ENCODE data around the gene CACNA2D3. TPM values are rescaled to one million over a fixed set of nuclear protein-coding genes. Genes with fewer than 3 reads are reported as not detected.

The CACNA2D3 gene
- total RNA-seq, 1 donor from 2014 or later = 0.70 TPM

DNA sequence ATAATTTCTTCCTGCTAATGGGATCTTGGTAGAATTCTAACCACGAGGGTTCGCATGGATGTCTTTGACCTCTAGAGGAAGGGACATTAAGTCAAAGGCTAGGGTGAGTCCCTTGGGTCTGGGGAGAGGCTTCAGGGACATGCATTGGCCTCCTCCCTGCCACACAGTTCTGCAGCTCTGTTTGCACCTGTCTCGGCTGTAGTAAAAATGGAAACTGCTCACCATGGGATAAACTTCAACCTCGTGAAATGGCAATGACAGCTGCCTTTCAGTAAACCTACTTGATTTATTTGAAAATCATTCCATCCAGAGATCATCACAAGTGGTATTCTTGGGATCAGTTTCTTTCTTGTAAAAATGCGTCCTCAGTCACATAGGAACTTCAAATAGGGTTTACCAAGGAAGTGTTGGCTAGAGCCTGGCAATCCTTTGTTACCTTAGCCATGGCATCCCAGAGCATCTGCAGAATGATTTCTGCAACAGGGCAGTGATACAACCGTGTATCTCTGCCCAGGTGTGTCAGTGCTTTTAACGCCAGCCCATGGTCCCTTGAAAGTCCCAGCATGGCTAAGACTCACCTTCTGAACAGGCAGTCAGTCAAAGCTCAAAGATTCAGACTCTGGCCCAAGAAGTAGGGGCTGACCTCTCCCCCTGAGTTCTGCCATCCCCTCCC lies 819.5 kb downstream of the CACNA2D3 start:
- no peaks in the 10 kb centered on the region for H3K9me3 Mint-ChIP-seq (ENCODE audit: unreplicated experiment)
- no peak for FAIRE-seq

DNA sequence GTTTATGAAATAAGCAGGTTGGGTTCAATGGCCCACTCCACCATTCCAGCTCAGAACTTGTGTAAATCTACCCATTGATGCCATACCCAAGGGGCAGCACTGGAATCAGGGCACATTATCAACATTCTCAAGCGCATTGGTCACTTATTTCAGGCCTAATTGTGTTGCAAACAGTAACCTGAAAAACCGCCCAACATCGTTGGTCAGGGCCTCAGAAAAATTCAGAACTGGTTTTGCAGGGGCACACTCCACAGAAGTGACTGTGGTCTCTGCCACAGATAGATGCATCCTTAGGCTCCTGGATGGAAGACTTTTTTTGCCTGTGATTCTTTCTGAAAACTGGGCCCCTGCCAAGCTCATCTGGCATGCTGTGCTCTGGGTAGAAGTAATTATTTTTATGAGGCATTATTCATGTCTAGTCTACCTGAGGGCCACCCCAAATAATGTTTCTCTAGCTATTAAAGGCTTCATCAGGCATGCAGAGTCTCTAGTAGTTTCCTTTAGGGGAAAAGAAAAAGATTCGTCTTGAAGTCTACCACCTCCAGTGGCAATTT lies 827.2 kb downstream of the CACNA2D3 start:
- Histone ChIP-seq H2AFZ (ENCODE audit: low read depth, low read length) (no peak overlapping the region), H4K20me1 (ENCODE audit: insufficient read depth, low read length) (no peaks in the 10 kb centered on the region), H3K27me3 (ENCODE audit: insufficient read depth, low read length) (no peaks in the 10 kb centered on the region), H3K79me2 (ENCODE audit: insufficient read depth, low read length) (no peaks in the 10 kb centered on the region), H3K27ac (ENCODE audit: low read depth, low read length) (no peak overlapping the region), H3K36me3 (ENCODE audit: insufficient read depth, low read length) (no peaks in the 10 kb centered on the region), H3K9me3 (ENCODE audit: insufficient read depth, low read depth, low read length) (no peaks in the 10 kb centered on the region), H3K9ac (ENCODE audit: low read length) (no peak overlapping the region), H3K4me2 (ENCODE audit: low read length) (no peak overlapping the region), H3K4me1 (ENCODE audit: insufficient read depth, low read length) (peaks cover 30% of the 10 kb centered on the region), H3K4me3 (ENCODE audit: insufficient read depth, low read depth, low read length) (no peak overlapping the region)
- H3K9me3 Mint-ChIP-seq (ENCODE audit: unreplicated experiment) = peaks cover 2% of the 10 kb centered on the region
- FAIRE-seq (no peak), DNase-seq (ENCODE audit: low read depth) (no peak)
- peaks cover 24% of the 10 kb centered on the region for H3K4me1 Mint-ChIP-seq (ENCODE audit: low read depth, unreplicated experiment)
- no peaks in the 10 kb centered on the region for H3K36me3 Mint-ChIP-seq (ENCODE audit: low read depth, unreplicated experiment)
- TF ChIP-seq, protein P1, sequence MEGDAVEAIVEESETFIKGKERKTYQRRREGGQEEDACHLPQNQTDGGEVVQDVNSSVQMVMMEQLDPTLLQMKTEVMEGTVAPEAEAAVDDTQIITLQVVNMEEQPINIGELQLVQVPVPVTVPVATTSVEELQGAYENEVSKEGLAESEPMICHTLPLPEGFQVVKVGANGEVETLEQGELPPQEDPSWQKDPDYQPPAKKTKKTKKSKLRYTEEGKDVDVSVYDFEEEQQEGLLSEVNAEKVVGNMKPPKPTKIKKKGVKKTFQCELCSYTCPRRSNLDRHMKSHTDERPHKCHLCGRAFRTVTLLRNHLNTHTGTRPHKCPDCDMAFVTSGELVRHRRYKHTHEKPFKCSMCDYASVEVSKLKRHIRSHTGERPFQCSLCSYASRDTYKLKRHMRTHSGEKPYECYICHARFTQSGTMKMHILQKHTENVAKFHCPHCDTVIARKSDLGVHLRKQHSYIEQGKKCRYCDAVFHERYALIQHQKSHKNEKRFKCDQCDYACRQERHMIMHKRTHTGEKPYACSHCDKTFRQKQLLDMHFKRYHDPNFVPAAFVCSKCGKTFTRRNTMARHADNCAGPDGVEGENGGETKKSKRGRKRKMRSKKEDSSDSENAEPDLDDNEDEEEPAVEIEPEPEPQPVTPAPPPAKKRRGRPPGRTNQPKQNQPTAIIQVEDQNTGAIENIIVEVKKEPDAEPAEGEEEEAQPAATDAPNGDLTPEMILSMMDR (IDR thresholded peaks at IDR 0.05; ENCODE audit: insufficient read depth, low read depth, low read length) = no peak
- no peak for TF ChIP-seq EZH2 (IDR thresholded peaks at IDR 0.05; ENCODE audit: insufficient read depth, low read length)
- H3K4me3 Mint-ChIP-seq (ENCODE audit: unreplicated experiment) = no peak overlapping the region
- peaks cover 15% of the 10 kb centered on the region for H3K27me3 Mint-ChIP-seq (ENCODE audit: low read depth, unreplicated experiment)
- H3K27ac Mint-ChIP-seq (ENCODE audit: unreplicated experiment) = no peak overlapping the region

More for the DNA sequence above, 819.5 kb downstream of the CACNA2D3 start:
- Histone ChIP-seq H3K79me2 (ENCODE audit: insufficient read depth, low read length) (no peaks in the 10 kb centered on the region), H3K27me3 (ENCODE audit: insufficient read depth, low read length) (no peaks in the 10 kb centered on the region), H4K20me1 (ENCODE audit: insufficient read depth, low read length) (no peaks in the 10 kb centered on the region), H3K9me3 (ENCODE audit: insufficient read depth, low read depth, low read length) (no peaks in the 10 kb centered on the region), H3K27ac (ENCODE audit: low read depth, low read length) (no peak overlapping the region), H3K4me2 (ENCODE audit: low read length) (no peak overlapping the region), H3K4me3 (ENCODE audit: insufficient read depth, low read depth, low read length) (no peak overlapping the region), H2AFZ (ENCODE audit: low read depth, low read length) (no peak overlapping the region), H3K36me3 (ENCODE audit: insufficient read depth, low read length) (no peaks in the 10 kb centered on the region), H3K9ac (ENCODE audit: low read length) (no peak overlapping the region), H3K4me1 (ENCODE audit: insufficient read depth, low read length) (no peaks in the 10 kb centered on the region)
- TF ChIP-seq, protein P1 (IDR thresholded peaks at IDR 0.05; ENCODE audit: insufficient read depth, low read depth, low read length) = no peak
- TF ChIP-seq EZH2 (IDR thresholded peaks at IDR 0.05; ENCODE audit: insufficient read depth, low read length) = no peak
- DNase-seq (ENCODE audit: low read depth) = no peak
- Mint-ChIP-seq H3K4me3 (ENCODE audit: unreplicated experiment) (no peak overlapping the region), H3K36me3 (ENCODE audit: low read depth, unreplicated experiment) (no peaks in the 10 kb centered on the region), H3K27me3 (ENCODE audit: low read depth, unreplicated experiment) (peaks cover 16% of the 10 kb centered on the region), H3K4me1 (ENCODE audit: low read depth, unreplicated experiment) (peaks cover 3% of the 10 kb centered on the region), H3K27ac (ENCODE audit: unreplicated experiment) (no peak overlapping the region)
